GM19328 (cell line): Measurements from ENCODE around the gene GABRA5.
"Not testable (repeated sequence)": the region's sequence is repeated elsewhere in the genome, so short reads cannot be mapped to it uniquely, and the experiment has no call there.

Source experiments
- ATAC-seq: cut with Tn5 transposase; IDR thresholded peaks from one replicate; pipeline ENCODE4 v1.9.1; 2021; ENCODE audit warnings: mild to moderate bottlenecking, moderate library complexity; ENCODE audit not compliant: unreplicated experiment

GABRA5 gene

DNA sequence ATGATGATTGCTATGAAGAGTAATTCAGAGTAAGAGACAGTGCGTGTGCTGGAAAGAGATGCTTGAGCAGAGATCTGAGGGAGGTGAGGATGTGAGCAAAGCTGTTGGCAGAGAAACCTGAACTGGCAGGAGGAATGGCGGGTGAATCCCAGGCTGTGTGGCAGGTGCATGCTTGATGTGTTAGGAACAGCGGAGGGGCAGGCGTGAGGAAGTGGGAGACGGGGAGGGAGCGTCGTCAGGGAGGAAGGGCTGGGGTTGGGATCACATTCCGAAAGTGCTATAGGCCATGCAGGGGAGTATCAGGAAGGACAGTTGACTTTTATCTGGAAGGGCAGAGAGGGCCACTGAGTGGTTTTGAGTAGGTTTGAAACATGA lies 8.6 kb downstream of the GABRA5 start:
- ATAC-seq: no peak

DNA sequence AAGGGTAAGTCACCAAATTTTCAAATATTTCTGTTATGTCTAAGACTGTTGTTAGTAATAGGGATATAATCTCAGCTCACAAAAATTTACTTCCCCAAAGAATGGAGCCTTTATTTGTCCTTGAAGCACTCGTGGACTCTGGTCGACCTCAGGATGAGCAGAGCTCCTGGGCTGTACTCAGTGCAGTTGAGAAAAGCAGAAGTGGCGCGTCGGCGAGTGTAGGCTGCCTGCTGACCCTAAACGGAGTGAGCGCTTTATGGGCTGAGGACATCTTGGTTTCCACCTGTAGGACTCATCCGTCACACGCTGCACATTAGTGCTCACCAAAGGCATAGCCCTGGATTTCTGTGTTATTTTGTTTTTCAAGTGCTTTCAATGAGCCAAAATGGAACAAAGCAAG lies 11.0 kb downstream of the GABRA5 start:
- ATAC-seq: no peak

DNA sequence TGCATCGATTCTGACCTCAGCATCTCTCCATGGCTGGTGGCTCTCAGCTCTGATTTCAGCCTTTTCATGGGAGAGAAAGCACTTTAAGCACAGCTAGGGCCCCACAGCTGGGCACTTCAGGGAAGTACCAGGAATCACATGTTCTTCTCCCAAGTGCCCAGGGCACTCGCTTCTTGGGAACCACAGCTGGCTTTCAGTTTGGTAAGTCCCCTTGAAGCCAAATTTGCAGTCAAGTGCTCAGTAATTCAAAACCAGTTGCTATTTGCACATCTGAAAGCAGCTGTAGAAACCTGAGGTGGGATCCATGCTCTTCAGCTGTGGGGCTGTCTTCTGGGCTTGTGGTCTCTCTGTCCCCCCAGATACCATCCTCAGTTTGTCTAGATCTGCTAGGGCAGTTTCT lies 12.8 kb downstream of the GABRA5 start:
- no peak for ATAC-seq

DNA sequence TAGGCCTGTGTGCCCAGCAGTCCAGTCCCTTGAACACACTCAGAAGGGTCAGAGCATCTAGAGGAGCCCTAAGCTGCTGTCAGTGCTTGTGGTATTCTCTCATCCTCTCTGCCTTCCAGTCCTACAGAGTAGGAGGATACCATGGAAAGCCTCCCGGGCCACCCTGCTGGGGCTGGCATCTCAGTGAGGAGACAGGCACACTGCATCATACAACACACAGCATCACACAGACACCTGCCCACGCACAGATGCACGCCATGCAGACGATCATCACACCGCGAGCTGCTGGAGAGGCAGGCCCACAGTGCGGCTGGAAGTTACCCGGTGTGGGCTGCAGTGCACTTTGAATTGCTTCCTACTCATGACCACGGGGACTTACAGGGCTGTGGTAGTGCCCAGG lies 15.2 kb downstream of the GABRA5 start:
- no peak for ATAC-seq

DNA sequence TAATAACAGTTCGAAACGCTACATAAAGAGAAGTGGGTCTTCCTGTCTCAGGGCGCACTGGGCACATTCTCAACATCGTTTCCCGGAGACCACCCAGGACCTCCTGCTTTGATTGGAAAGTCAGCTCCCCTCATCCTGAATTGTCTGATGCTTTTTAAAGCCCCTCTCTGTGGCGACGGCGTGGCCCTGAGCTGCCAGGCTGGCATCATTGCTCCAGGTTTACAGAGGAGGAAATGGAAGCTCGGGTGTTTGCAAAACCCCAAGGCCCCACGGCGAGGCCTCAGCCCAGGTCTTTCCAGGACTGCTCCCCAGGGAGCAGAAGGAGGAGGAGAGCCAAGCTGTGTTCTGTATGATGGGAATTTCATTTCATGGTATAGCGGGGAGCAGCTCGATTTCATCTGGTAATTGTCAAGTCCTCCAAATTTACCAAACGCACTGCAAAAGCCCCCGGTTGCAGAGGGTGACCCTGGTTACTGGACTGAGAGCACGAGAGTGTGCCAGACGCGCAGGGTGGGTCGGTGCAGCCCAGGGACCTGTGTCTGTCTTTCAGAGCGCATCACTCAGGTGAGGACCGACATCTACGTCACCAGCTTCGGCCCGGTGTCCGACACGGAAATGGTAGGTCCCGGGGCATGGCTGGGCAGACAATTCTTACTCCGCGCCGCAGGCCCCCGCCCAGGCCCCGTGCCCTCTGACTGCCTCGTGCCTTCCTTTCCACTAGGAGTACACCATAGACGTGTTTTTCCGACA lies 15.9 kb downstream of the GABRA5 start:
- ATAC-seq: no peak

DNA sequence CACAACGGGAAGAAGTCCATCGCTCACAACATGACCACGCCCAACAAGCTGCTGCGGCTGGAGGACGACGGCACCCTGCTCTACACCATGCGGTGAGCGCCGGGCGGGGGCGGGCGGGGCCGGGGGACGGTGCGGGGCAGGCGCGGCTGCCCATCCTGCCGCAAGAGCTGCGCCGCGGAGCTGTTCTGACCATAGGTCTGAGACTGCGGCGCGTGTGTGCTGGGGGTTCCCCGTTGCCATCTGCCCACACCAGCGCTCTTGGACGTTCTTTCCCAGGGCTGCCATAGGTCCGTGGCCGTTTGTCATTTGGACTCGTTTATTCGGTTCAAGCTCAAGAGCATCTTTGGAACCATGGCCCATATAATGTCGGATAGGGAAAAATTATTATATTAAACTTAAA lies 16.6 kb downstream of the GABRA5 start:
- ATAC-seq: no peak

DNA sequence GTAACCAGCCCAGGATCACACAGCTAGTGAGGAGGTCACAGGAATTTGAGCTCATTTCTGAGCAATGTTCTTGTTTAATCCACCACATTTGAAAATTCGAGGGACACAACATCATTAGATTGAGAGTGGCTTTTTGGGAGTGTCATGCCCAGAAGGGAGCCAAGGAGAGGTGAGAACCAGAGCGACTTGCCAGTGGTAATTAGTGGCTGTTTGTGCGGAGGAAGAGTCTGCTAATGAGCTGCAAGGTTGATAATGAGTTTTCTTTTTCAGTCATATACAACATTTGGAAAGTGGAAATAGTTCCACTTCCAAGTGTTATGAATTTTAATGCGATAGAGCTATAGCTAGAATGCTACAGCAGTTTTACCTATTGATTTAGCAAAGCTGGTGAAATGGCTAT lies 19.7 kb downstream of the GABRA5 start:
- ATAC-seq: no peak

DNA sequence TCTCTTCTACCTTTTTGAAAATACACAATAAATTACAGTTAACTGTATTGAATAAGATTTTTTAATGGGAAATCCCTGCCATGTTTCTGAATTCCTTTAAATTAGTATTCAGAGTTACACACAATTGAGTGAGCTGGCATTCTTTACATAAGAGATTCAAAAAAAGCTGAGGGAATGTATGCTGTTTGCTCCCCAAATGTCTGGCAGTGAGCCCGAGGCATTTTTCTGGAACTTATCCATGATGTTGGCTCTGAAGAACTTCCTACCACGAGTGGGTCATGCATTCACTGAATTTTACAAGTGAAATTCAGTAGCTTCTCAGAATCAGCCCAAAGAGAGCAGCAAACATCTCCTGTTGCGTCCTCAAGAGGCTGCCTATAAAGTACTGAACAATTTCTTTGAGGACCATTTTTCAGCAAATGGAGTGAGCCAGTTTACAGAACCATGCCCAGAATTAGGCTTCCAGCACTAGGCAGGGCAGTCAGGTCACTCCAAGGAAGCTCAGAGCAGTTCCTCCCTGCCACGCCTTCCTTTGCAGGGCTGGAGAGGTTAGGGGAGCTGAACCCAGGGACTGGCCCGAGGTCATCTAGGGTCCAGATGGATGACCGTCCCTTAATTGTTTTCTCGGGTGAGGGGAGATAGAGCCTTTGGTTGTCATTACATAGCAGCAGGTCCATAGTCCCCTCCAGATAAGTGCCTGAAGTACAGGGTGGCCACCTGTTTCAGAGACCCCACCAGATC lies 21.2 kb downstream of the GABRA5 start:
- no peak for ATAC-seq

DNA sequence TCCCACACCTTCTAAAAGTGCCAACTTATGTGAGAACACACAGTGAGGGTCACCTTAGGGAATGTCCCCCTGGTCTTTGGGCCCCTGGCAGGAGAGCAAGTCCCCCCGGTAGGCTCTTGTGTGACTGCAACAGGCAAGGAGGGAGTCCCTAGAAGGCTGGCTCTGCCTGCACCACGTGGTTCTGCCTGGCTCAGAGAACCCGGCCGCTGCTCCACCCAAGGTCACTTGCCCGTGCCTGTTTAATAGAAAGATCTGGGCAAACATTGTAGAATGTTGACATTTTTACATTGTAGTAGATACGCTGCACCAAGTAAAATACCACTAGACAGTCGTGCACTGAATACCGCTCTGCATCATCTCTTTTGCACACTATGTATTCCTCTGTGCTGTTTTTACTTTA lies 21.9 kb downstream of the GABRA5 start:
- ATAC-seq: no peak

DNA sequence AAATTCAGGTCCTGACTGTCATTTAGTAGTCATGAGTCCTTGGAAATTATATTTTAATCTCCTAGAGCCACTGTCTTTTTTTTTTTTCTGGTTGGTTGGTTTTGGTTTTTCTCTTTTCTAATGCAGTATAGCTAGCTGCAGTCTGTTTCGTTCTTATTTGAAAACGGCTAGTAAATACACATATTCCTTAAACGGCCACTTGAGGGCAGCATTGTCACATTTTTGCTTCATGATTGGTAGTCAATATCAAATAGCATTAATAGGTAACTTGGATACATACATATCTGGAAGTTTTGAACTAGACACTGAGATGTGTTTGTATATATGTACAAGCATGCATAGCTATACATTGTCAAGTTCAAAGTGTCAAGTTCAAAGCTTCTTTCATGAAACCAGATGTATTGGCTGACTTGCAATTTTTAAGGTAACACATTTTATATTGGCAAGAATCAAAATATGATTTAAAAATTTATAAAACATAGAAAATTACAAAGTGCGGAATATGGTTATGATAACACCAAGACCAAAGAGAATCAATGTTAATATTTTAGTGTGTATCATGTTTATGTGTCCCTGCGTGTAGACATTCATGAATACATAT lies 22.5 kb downstream of the GABRA5 start:
- ATAC-seq: no peak

DNA sequence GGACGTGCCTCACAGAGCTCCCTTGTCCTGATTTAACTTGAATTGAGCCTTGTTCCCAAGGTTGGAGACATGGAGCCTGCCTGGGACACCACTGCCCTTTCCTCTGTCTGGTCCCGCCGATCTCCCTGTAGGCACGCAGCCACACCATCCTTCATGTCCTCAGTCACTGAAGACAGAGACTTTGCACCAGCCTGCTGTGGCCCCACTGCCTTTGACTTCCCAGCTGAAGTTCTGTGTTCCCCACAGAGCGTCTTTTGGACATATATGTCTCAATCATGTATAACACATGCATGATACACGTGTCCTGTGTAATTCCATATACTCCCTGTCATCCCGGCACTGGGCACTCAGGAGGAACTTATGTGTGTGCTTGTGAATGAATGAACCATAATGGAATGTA lies 23.6 kb downstream of the GABRA5 start:
- ATAC-seq: no peak

DNA sequence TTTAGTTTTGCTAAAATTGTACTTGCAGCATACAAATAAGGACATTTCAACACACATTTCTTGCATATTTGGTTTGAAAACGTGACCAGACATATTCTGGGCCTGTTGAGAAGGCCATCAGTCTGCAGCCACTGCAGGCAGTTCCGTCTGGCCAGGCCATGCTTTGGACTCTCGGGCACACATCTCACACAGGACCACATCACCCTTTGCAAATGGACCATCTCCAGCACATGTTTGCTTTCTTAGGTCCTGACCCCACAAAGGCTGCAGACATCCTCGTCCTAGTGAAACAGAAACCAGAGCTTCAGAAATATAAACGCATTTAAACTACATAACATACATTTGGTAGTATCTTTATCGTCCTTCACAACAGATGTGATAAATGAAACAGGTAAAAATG lies 24.1 kb downstream of the GABRA5 start:
- ATAC-seq: no peak

DNA sequence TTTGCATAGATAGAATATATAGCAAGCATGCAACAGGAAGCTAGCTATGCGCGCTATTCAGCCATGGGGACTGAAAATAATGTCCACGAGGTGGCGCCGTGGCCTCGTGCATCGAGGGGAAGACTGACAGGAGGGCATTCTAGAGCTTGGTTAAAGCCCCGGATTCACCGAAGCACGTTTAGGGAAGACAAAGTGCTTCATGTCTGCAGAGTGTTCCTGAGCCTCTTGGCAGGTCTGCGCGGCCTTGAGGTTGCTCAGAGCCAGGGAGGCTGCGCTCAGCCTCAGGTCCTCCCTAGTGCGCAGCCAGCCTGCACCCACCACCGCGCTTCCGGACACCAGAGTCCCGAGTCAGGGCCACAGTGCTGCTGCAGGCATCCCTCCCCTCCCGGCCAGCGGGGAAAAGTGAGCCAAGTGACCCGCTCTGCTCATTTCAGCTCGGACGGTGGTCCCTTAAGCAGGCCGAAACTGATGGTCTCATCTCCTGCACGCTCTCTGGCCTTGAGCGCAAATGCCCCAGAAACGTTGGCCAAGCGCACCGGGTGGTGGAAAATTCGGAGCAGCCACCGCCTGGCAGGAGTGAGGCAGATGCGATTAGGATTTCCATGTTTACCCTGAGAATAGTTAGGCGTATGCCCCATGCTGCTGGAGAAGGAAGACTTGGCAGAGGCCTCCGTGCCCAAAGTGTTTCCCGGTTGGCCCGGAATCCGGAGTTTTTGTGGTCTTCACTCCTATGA lies 24.8 kb downstream of the GABRA5 start:
- no peak for ATAC-seq

DNA sequence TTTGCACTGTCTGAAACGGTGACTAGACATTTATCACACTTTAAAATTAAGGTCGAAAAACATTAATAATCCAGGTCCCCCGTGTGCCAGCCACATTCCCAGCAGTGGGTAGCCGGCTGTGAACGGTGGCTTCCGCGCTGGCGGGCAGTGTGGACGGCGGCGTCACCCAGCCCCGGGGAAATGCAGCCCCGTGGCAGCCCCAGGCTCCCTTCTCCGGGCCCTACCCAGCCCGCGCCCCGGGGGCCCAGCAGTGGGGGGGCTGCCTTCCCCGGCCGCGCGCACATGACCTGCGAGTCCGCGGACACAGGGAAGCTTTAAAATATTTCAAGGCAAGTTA lies 25.3 kb downstream of the GABRA5 start:
- no peak for ATAC-seq

DNA sequence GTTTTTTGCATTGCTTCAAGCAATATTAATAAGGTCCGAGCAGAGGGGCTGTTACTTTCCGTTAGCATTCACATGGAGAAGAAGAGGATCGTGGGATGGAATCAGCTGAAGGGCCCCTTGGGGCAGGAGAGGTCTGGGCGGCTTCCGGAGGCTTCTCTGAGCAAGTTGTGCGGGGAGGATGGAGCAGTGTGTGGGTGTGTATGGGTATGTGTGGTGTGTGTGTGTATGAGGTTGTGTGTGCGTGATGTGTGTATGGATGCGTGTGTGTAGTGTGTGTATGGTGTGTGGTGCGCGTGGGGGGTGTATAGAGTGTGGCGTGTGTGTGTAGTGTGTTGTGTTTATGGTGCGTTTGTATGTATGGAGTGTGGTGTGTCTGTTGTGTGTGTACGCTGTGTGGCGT lies 25.8 kb downstream of the GABRA5 start:
- no peak for ATAC-seq

DNA sequence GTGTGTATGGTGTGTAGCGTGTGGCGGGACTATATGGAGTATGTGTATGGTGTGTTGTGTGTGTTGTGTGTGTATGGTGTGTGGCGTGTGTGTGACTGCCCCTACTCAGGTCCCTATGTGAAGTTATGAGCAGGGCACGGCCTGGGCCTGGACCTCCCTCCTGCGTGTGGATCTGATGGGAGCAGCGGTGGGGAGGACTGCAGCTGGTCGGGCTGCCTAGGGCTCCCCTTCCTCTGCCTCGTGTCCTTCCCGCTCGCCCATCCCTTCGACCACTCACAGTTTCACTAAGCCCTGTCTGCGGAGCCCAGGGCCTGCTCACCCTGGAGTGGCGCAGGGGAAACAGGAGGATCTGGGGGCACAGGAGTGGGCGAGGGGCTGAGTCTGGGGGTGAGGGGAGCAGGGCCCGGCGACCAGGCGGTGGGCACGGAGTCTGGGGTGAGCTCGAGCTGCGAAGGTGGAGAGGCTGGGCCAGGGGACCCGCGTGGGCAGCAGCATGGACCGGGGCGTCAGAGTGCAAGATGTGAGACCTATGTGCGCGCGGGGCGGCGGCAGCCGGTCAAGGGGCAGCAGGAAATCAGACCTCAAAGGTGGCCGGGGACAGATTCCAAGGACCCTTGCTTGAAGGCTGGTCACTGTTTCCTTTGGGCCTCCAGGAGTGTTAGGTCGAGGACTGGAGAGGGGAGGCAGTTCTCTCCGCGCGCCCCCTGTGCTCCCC lies 26.6 kb downstream of the GABRA5 start:
- no peak for ATAC-seq

DNA sequence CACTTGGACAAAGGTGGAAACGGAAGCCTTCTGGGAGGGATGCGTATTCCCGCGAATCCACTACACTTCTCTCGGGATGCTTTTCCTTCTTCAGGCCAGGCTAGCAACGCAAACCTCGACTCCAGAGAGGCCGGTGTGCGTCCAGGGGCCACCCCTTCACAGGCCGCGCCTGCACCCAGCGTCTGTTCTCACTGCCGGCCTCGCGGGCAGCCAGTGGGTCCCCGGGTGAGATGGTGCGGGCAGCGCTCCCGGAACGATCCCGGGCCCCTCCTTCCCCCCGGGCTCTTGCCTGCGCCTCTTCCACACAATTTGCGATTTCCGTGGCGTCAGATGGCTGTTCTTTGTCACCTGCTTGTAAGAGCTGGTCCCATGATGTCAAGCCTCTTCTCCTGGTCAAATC lies 27.3 kb downstream of the GABRA5 start:
- ATAC-seq: no peak

DNA sequence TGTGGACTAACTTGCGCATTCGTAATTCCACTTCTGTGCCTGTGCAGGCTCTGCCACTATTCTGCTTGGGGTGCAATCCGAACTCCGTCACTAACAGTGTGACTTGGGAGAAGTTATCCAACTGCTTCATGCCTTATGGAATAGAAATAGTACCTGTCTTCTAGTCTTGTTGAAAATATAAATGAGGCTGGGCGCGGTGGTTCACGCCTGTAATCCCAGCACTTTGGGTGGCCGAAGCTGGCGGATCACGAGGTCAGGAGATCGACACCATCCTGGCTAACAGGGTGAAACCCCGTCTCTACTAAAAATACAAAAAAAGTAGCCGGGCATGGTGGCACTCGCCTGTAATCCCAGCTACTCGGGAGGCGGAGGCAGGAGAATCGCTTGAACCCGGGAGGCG lies 28.5 kb downstream of the GABRA5 start:
- ATAC-seq: not testable (repeated sequence)

DNA sequence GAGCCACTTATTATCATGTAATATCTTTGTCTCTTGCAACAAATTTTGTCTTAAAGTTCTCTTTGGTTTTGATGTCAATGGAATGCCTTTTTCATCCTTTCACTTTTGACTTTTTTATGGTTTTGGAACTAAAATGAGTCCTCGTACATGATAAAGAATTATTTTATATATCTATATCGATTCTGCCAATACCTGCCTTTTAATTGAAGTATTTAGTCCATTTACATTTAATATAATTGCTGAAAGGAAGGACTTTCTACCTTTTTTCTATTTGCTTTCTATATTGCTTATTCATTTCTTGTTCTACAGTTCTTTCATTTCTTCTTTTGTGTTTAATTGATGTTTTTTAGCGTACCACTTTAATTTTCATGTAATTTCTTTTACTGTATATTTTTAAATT lies 32.8 kb downstream of the GABRA5 start:
- no peak for ATAC-seq

DNA sequence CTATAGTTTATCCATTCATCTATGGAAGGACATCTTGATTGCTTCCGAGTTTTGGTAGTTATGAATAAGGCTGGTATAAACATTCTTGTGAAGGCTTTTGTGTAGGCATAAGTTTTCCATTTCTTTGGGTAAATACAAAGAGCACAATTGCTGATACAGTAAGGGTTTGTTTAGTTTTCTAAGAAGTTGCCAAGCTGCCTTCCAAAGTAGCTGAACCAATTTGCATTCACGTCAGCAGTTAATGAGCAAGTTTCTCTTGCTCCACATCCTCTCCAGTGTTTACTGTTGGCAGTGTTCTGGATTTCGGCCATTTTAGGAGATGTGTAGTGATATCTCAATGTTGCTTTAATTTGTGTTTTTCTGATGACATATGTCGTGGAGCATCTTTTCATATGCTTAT lies 34.2 kb downstream of the GABRA5 start:
- no peak for ATAC-seq

DNA sequence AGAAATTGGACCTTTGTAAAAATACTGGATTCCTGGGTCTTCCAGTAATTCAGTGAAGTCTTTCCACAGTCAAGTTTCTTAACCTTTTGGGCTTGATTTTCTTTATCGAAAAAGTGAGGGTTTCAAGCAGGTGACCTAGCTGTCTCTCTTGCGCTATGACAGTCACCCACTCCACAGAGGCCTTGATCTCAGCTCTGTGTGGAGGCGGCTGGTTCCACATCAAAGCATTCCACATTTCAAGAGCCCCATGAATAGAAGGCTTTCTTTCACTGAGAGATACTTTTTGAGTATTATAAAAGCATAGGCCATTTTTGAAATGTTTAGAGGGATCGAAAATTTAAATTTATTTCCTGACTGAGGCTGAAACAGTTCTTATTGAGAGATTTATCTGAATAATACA lies 43.9 kb downstream of the GABRA5 start:
- ATAC-seq: no peak
